HL-60/S4 (cell line): ENCODE measurements around the gene SCARF2.
"Not testable (repeated sequence)": the region's sequence is repeated elsewhere in the genome, so short reads cannot be mapped to it uniquely, and the experiment has no call there.

Experiments
- in situ Hi-C: fragments of 300-500 bp; cut with MboI; formaldehyde crosslinking; loops from 2 replicates; pipeline ENCODE4 v1.14.3; 2022; ENCODE audit warnings: low sequenced_read_pairs

Gene SCARF2

GRCh38 chr22:20464096-20464614 is 26.5 kb upstream of the SCARF2 start:
- in situ Hi-C loops = loop anchor here (10.0 kb wide), 1 partner anchor 309 kb away; the partner anchor contains the start of gene CCDC188

GRCh38 chr22:20463324-20464095 is 25.9 kb upstream of the SCARF2 start:
- in situ Hi-C loops = loop anchor here (10.0 kb wide), 1 partner anchor 309 kb away; the partner anchor contains the start of gene CCDC188

GRCh38 chr22:20459862-20460261 is 22.2 kb upstream of the SCARF2 start:
- in situ Hi-C loops = loop anchor here (10.0 kb wide), 1 partner anchor 305 kb away; the partner anchor contains the start of gene CCDC188

- in situ Hi-C loops = no loop called here
Observed at GRCh38 chr22:20459152-20459542, 21.5 kb upstream of the SCARF2 start.

- in situ Hi-C loops = no loop called here
Observed at GRCh38 chr22:20458530-20459151, 21.0 kb upstream of the SCARF2 start.

- in situ Hi-C loops = no loop called here
Observed at GRCh38 chr22:20457506-20458240, 20.0 kb upstream of the SCARF2 start.

GRCh38 chr22:20456722-20457076 is 19.1 kb upstream of the SCARF2 start:
- in situ Hi-C loops = no loop called here

- in situ Hi-C loops = no loop called here
Observed at GRCh38 chr22:20456064-20456721, 18.6 kb upstream of the SCARF2 start.

- in situ Hi-C loops = no loop called here
Observed at GRCh38 chr22:20455709-20456063, 18.1 kb upstream of the SCARF2 start.

GRCh38 chr22:20453222-20453621 is 15.6 kb upstream of the SCARF2 start:
- in situ Hi-C loops = no loop called here

GRCh38 chr22:20451920-20452319 is 14.3 kb upstream of the SCARF2 start:
- in situ Hi-C loops = no loop called here

- in situ Hi-C loops = not testable (repeated sequence)
Observed at GRCh38 chr22:20451129-20451778, 13.6 kb upstream of the SCARF2 start.

GRCh38 chr22:20450551-20450906 is 12.9 kb upstream of the SCARF2 start:
- in situ Hi-C loops = no loop called here

- in situ Hi-C loops = no loop called here
Observed at GRCh38 chr22:20449819-20450550, 12.4 kb upstream of the SCARF2 start.

GRCh38 chr22:20448630-20449029 is 11.0 kb upstream of the SCARF2 start:
- in situ Hi-C loops = no loop called here

GRCh38 chr22:20446383-20446970 is 8.9 kb upstream of the SCARF2 start:
- in situ Hi-C loops = no loop called here

- in situ Hi-C loops = no loop called here
Observed at GRCh38 chr22:20444325-20444724, 6.7 kb upstream of the SCARF2 start.

- in situ Hi-C loops = no loop called here
Observed at GRCh38 chr22:20442485-20443284, 5.1 kb upstream of the SCARF2 start.
